ENCODE data around the gene TNFSF13.

TNFSF13 gene, protein sequence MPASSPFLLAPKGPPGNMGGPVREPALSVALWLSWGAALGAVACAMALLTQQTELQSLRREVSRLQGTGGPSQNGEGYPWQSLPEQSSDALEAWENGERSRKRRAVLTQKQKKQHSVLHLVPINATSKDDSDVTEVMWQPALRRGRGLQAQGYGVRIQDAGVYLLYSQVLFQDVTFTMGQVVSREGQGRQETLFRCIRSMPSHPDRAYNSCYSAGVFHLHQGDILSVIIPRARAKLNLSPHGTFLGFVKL

GRCh38 chr17:7558544-7559319 lies at the start of gene TNFSF13:
Gene TNFSF13, plus strand, starts transcription at chr17:7558750. Its CDS starts 290 bp downstream, at chr17:7559040.
- no peak for DNase-seq (ENCODE audit: low read depth, low spot score)

DNA sequence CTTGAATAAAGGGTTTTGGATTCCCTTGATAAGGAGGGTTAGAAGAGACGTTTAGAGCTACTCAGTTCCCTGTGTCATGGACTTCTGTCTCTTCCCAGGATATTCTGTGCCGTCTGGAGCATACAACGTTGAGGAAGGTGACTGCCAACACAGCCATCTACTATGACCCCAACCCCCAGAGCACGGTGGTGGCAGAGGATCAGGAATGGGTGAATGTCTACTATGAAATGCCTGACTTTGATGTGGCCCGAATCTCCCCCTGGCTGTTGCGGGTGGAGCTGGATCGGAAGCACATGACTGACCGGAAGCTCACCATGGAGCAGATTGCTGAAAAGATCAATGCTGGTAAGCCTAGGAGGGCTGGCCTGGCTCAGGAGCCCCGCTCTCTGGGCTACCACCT lies 49.7 kb upstream of the TNFSF13 start:
- DNase-seq (ENCODE audit: low read depth, low spot score): no peak

DNA sequence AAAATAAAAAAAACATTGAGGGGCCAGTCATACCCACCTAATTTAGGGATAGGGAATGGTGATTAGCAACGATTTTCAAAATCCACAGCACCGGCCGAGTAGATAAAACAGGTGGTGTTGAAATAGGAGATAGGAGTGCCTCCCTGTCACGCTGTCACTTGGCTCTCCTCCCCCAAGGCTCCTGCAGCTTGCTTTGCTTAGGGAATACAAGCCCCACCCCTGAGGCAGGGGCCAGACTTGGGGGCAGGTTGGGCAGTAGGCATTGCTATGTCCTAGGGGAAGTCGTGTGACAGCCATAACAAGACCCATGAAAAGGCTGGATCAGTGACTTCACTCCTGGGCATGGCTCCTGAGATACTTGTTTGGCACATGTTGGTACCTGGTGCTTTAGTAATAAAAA lies 48.6 kb upstream of the TNFSF13 start:
- no peak for DNase-seq (ENCODE audit: low read depth, low spot score)

DNA sequence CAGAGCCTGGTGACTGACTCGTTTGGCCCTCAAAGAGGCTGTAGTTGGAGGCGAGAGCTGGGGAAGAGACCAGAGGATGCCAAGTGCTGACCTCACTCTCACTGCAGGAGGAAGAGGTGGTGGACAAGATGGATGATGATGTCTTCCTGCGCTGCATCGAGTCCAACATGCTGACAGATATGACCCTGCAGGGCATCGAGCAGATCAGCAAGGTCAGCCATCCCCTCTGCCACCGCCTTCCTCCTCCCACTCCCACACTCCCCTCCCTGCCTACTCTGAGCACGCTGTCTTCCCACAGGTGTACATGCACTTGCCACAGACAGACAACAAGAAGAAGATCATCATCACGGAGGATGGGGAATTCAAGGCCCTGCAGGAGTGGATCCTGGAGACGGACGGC lies 47.4 kb upstream of the TNFSF13 start:
- DNase-seq (ENCODE audit: low read depth, low spot score): no peak

- no peak for DNase-seq (ENCODE audit: low read depth, low spot score)
Measured at GRCh38 chr17:7512105-7512504, 46.4 kb upstream of the TNFSF13 start.

- DNase-seq (ENCODE audit: low read depth, low spot score): no peak
Measured at GRCh38 chr17:7512824-7513540, 45.6 kb upstream of the TNFSF13 start.

GRCh38 chr17:7513850-7514419 lies 44.6 kb upstream of the TNFSF13 start:
- DNase-seq (ENCODE audit: low read depth, low spot score): no peak

- DNase-seq (ENCODE audit: low read depth, low spot score): no peak
Measured at GRCh38 chr17:7515911-7516610, 42.5 kb upstream of the TNFSF13 start.

DNA sequence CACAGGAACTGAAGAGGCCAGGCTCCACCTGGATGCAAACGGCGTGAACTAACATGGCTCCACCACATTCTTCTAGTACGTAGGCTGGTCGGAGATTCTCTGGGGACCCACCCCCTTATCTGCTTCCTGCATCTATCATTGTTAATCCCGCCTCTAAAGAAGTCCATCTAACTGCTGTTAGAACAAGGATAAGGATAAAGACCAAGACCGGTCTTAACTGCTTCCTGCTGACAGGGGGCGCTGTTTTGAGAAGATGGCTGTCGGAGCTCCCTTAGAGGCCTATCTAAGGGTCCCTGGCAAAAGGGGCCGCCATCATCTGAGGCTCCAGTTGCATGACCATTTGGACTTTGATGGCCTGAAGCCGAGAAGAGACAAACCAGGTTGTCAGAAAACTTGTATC lies 35.5 kb upstream of the TNFSF13 start:
- no peak for DNase-seq (ENCODE audit: low read depth, low spot score)

DNA sequence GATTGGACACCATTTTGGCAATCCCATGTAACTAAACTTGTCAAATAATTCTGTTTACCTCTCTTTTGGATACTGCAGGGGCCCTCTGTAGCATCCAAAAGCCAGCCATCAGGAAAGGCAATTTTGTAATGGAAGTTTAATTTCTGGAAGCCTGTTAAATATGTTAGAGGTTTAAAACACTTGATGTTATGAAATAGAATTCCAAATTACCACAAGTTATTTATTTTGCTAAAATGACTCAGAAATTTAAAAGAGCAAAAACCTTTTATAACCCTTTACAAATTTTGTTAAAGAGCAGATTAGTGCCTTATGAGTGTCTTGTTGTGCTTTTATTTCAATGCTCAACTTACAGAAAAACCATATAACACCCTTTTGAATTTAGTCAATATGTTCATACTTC lies 29.7 kb upstream of the TNFSF13 start:
- DNase-seq (ENCODE audit: low read depth, low spot score): no peak

GRCh38 chr17:7530023-7530900 lies 28.3 kb upstream of the TNFSF13 start:
- DNase-seq (ENCODE audit: low read depth, low spot score): no peak

DNA sequence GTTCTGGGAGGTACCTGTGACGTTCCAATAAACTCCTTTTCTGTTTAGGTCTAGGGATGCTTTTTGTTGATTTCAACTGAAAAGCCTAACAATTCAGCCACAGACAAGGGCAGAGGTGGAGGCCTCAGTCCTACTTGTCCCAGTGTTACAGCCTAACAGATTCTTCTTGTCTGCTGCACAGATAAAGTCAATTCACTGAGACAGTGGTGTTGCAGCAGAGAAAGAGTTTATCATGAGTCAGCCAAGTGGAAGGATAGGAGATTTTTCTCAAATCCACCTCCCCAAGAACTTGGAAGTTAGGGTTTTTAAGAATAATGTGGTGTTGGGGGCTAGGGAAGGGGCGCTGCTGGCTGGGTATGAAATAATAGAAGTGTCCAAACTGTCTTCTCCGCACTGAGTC lies 20.5 kb upstream of the TNFSF13 start:
- no peak for DNase-seq (ENCODE audit: low read depth, low spot score)

- no peak for DNase-seq (ENCODE audit: low read depth, low spot score)
Measured at GRCh38 chr17:7538891-7539545, 19.5 kb upstream of the TNFSF13 start.

- DNase-seq (ENCODE audit: low read depth, low spot score): no peak
Measured at GRCh38 chr17:7541074-7541621, 17.4 kb upstream of the TNFSF13 start.

DNA sequence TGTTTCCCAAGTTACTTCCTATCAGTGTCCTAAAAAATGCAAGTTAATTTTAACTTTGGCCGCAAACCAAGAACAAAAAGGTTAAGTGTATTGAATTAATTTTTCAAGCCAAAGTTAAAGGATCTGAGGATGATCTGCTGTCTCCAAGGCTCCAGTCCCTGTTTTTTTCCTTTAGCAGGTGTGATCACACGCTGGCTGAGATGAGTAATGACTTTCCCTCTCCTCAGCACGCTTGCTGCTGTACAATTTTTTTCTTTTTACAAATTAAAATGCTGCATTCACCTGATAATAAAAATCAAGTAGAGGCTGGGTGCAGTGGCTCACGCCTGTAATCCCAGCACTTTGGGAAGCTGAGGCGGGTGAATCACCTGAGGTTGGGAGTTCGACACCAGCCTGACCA lies 13.6 kb upstream of the TNFSF13 start:
- no peak for DNase-seq (ENCODE audit: low read depth, low spot score)

DNA sequence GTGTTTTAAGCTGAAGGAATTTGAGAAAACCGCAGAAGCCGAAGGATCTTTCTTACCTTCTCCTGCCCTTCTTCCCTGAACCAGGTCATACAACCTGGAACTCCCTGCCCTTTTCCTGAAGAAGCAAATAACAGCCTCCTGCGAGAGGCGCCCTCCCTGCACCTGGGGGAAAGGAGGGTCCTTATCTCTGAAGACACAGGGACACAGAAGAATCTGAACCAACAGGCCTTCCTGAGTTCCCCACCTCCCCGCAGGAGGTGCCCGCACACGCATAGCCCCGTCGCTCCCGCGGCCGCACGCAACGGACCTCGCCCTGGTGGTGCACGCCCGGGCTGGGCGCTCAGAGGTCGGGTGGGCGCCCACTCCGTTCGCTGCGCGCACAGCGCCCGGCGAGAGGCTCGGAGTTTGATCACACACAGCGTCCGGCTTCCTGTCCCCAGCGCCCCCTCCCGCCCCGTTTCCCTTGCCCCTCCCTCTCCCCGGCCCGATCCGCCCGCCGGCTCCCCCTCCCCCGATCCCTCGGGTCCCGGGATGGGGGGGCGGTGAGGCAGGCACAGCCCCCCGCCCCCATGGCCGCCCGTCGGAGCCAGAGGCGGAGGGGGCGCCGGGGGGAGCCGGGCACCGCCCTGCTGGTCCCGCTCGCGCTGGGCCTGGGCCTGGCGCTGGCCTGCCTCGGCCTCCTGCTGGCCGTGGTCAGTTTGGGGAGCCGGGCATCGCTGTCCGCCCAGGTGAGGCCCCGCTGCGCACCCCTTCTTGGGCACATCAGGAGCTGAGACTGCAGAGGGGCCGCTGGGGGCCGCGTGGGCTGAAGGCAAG lies 9.8 kb upstream of the TNFSF13 start, which contains the start of gene TNFSF12:
Gene TNFSF12, plus strand, starts transcription at position 474 of the 816 bp plus-strand sequence. Its CDS starts 96 bp downstream, at position 570.
- no peak for DNase-seq (ENCODE audit: low read depth, low spot score)

DNA sequence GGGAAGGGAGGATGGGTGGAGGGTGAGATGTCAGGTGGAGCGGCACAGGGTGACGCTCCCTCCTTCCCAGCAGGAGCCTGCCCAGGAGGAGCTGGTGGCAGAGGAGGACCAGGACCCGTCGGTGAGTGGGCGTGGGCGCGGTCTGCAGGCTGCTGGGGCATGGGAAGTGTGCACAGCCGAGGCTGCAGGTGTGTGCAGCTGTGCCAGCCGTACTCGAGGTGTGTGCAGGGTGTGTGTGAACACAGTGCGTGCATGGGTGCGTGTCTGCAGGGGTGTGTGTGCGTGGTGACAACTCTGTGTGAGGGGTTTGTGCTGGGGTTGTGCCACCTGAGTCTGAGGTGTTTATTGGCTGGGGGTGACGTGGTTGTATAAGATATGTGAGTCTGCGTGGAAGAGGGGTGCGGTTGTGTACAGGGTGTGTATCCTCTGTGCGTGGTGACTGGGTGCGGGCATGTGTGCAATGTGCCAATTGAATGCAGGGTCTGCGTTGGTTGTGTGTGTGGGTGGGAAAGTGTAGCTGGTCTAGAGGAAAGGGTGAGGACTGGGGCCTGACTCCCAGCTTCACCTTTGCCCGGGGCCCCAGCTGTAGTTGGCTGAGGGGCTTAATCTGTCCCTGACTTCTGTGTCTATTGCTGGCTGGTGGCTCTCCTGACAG lies 9.0 kb upstream of the TNFSF13 start:
- no peak for DNase-seq (ENCODE audit: low read depth, low spot score)

DNA sequence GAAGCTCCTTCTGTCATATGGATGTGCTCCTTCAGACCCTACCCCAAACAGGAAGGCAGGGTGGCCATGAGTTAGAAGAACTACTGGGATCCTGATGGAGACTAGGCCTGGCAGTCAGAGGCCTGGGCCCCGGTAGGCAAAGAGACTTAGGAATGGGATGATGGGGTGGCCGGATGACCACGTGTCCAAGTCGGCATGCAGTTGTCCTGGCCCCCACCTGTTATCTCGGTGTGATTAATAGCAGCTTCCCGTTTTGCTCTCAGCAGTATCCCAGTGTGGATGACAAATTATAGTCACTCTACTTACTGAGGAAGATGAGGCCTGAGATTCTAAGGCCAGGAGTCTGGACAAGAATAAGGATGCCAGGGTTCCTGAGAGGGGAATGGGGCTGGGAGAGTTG lies 8.2 kb upstream of the TNFSF13 start:
- DNase-seq (ENCODE audit: low read depth, low spot score): no peak
